SU-DHL-6 (cell line): ENCODE measurements around the gene EIF6.

Experiments used
- CTCF ChIP-seq: fragments of 200-600 bp; sonication (generic); IDR thresholded peaks from one replicate; pipeline ENCODE4 v1.5.1; 2017; ENCODE audit warnings: antibody characterized with exemption, mild to moderate bottlenecking, low read length, moderate library complexity; ENCODE audit not compliant: insufficient read depth, poor library complexity, severe bottlenecking
- EZH2phosphoT487 ChIP-seq: fragments of 200-600 bp; sonication (generic), shearing (Covaris generic); conservative IDR thresholded peaks from 2 replicates; pipeline ENCODE4 v1.6.1; 2018; ENCODE audit warnings: mild to moderate bottlenecking, antibody characterized with exemption, low read length, moderate library complexity, mixed read lengths

GRCh38 chr20:35311822-35312221 lies 27.2 kb upstream of the EIF6 start:
- no peak for TF ChIP-seq CTCF
- no peak for TF ChIP-seq EZH2phosphoT487
